GM19193 (cell line): Measurements from ENCODE around the gene IGSF3.
A peak's percentile ranks its signal among the peaks of the same experiment; 100 is the strongest.

Experiments
- POLR2A ChIP-seq: IDR thresholded peaks from 4 replicates; pipeline ENCODE4 v1.6.1; 2011; ENCODE audit not compliant: insufficient read depth, insufficient read length; ENCODE audit errors: extremely low read depth

The IGSF3 gene

GRCh38 chr1:116571215-116571919 is 96.2 kb downstream of the IGSF3 start:
- no peak for TF ChIP-seq POLR2A

- peak; percentile 91 for TF ChIP-seq POLR2A
Measured at GRCh38 chr1:116570358-116571214, 96.9 kb downstream of the IGSF3 start, which contains the start of gene CD58. CD58 (minus strand) TSS chr1:116571026; CDS start chr1:116570972, 54 bp downstream.

- no peak for TF ChIP-seq POLR2A
Measured at GRCh38 chr1:116569776-116570357, 97.7 kb downstream of the IGSF3 start.

GRCh38 chr1:116569381-116569670 is 98.2 kb downstream of the IGSF3 start:
- TF ChIP-seq POLR2A = no peak

- peak; percentile 59 for TF ChIP-seq POLR2A
Measured at GRCh38 chr1:116568662-116569380, 98.7 kb downstream of the IGSF3 start.

- no peak for TF ChIP-seq POLR2A
Measured at GRCh38 chr1:116567790-116568661, 99.5 kb downstream of the IGSF3 start.

- no peak for TF ChIP-seq POLR2A
Measured at GRCh38 chr1:116565222-116565621, 102.3 kb downstream of the IGSF3 start.

- no peak for TF ChIP-seq POLR2A
Measured at GRCh38 chr1:116564426-116564825, 103.1 kb downstream of the IGSF3 start.

- TF ChIP-seq POLR2A = no peak
Measured at GRCh38 chr1:116561563-116561962, 106.0 kb downstream of the IGSF3 start.

GRCh38 chr1:116560704-116561490 is 106.6 kb downstream of the IGSF3 start:
- no peak for TF ChIP-seq POLR2A

- peak; percentile 61 for TF ChIP-seq POLR2A
Measured at GRCh38 chr1:116559304-116559761, 108.2 kb downstream of the IGSF3 start.

GRCh38 chr1:116558571-116558970 is 109.0 kb downstream of the IGSF3 start:
- TF ChIP-seq POLR2A = no peak

GRCh38 chr1:116558140-116558549 is 109.4 kb downstream of the IGSF3 start:
- TF ChIP-seq POLR2A = peak; percentile 54
